Thymus (tissue), 11 donors: Measurements from ENCODE around the gene MOB1B. TPM values are rescaled to one million over a fixed set of nuclear protein-coding genes. Genes with fewer than 3 reads are reported as not detected.
A peak's percentile ranks its signal among the peaks of the same experiment; 100 is the strongest.

ENCODE experiments used
- DNase-seq, 9 donors: peaks; one replicate each; pipeline ENCODE4 v3.0.0-alpha.2; 2013; ENCODE audit warnings: low spot score in 9 of 9, low read depth in 6 of 9, missing footprints in 1 of 9
- H3K27ac ChIP-seq, 2 donors: one replicate each; pipeline ENCODE4 v1.5.1; 2013; ENCODE audit warnings: control low read depth in 1 of 2, low read depth in 1 of 2, low read length in 1 of 2, mild to moderate bottlenecking in 1 of 2, moderate library complexity in 1 of 2
- H3K27me3 ChIP-seq, 2 donors: one replicate each; pipeline ENCODE4 v1.5.1; 2013; ENCODE audit warnings: low read length in 1 of 2; ENCODE audit not compliant: control insufficient read depth in 2 of 2, insufficient read depth in 1 of 2
- H3K36me3 ChIP-seq, 2 donors: one replicate each; pipeline ENCODE4 v1.5.1; 2013; ENCODE audit warnings: low read length in 1 of 2, mild to moderate bottlenecking in 1 of 2, moderate library complexity in 1 of 2; ENCODE audit not compliant: control insufficient read depth in 2 of 2, insufficient read depth in 2 of 2
- H3K4me1 ChIP-seq, 2 donors: one replicate each; pipeline ENCODE4 v1.5.1; 2013; ENCODE audit warnings: low read length in 2 of 2; ENCODE audit not compliant: control insufficient read depth in 2 of 2, insufficient read depth in 2 of 2
- H3K4me3 ChIP-seq, 2 donors: one replicate each; pipeline ENCODE4 v1.5.1; 2013; ENCODE audit warnings: low read length in 2 of 2, control low read depth in 1 of 2, mild to moderate bottlenecking in 1 of 2
- H3K9me3 ChIP-seq, 2 donors: one replicate each; pipeline ENCODE4 v1.5.1; 2013; ENCODE audit warnings: low read length in 1 of 2, mild to moderate bottlenecking in 1 of 2; ENCODE audit not compliant: control insufficient read depth in 2 of 2, insufficient read depth in 1 of 2
- WGBS: extraction: QIAGEN DNeasy Blood & Tissue Kit; methylation state at CpG from one replicate; pipeline ENCODE4 v1.1.7; 2013; 5-methylcytosine and 5-hydroxymethylcytosine counted together
- polyA plus RNA-seq: library from polyadenylated mRNA; stranded (reverse); fragments of 200-250 nt; gene quantifications from one replicate; pipeline ENCODE4 v1.2.3, GENCODE V29; 2013
- total RNA-seq: library from RNA; stranded (reverse); fragments of 120-200 nt; gene quantifications from one replicate; pipeline ENCODE4 v1.2.4, GENCODE V29; 2013
- donor health status: healthy.

Gene MOB1B
- total and polyA plus RNA-seq, 2 donors: 14.4 to 15.1 TPM

DNA sequence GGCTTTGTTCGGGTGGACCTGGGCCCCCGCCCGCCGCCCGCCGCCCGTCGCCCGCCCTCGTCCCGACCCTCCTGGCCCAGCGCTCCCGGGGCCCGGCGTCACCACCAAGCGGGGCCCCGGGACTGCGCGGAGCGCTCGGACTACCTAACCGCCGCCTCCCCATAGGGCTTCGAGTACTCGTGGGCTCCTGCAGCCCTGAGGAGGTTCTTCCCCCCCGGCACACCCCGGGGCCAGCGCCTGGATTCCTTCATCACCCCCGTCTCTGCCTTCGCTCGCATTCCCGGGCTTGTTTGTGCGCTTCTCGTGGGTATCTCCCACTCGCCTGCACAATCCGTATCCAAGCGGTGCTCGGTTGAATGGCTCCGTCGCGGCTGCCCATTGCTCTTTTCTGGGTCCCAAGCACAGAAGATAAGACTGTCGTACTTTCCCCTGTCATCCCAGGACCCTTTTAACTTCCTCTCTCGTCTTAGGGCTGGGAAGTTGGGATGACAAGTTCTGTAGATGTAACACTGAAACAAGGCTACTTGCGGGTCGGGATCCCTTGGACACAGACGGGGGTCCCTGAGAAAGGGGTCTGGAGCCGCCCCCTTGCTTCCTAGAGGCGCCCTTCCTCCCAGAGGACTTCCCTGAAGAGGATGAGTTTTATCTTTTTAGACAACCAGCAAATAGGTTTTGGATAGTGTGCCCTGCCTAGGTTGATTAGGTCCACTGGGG, 565 bp downstream of the MOB1B start:
- Histone ChIP-seq H3K4me1 (peaks cover 19 to 31% of the 10 kb centered on the region in 2 donors), H3K9me3 (no peaks in the 10 kb centered on the region), H3K4me3 (peak overlapping the region; percentile 69 to 76), H3K27ac (peak overlapping the region; percentile 70 to 91), H3K27me3 (no peaks in the 10 kb centered on the region), H3K36me3 (peaks cover 11 to 22% of the 10 kb centered on the region in 2 donors)
- DNase-seq: peak in 5 of 9 donors; percentile 16 to 62 (median 30)
- under 1% methylated on average over 48 of the region's 48 CpGs for WGBS

DNA sequence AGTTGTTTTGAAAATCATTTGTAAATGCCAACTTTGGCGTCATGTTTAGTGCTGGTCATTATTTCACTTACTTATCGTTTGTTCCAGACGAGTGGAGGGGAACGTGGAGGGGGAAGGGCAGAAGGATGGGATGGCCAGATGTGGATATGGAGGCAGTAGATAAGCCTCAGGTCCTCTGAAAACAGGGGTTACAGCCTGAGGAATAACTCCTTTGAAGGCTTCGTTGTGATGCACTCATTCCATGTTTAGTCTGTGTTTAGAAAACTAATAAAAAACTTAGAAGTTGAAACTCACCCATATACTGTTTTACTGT, 1.1 kb downstream of the MOB1B start:
- 0% methylated on average over 5 of the region's 5 CpGs for WGBS
- DNase-seq: peak in 1 of 9 donors; percentile 38
- H3K4me3 ChIP-seq: peak overlapping the region; percentile 69 to 76
- peaks cover 19 to 31% of the 10 kb centered on the region in 2 donors for H3K4me1 ChIP-seq
- no peaks in the 10 kb centered on the region for H3K9me3 ChIP-seq
- no peaks in the 10 kb centered on the region for H3K27me3 ChIP-seq
- H3K36me3 ChIP-seq: peaks cover 11 to 24% of the 10 kb centered on the region in 2 donors
- H3K27ac ChIP-seq: peak overlapping the region in 1 of 2 donors; percentile 70

DNA sequence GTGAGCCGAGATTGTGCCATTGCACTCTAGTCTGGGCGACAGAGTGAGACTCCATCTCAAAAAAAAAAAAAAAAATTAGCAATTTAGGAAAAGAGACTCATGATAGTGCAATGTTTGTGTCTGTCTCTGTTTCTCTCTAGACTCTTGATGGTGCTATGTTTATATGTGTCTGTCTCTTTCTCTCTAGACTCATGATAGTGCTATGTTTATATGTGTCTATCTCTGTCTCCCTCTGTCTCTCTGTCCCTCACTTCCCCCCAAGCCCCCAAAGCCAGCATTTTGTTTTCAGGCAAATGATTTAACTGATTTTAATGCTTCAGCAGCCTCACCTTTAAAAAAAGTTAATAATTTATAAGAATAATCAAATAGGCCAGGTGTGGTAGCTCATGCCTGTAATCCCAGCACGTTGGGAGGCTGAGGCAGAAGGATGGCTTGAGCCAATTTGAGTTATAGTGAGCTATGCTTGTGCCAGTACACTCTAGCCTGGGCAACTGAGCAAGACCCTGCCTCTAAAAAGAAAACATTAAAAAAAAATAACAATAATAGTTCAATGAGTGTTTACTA, 6.9 kb downstream of the MOB1B start:
- no peaks in the 10 kb centered on the region for H3K27me3 ChIP-seq
- H3K27ac ChIP-seq: no peak overlapping the region
- H3K9me3 ChIP-seq: peaks cover 0 to 9% of the 10 kb centered on the region in 2 donors
- WGBS: 99% methylated on average over 3 of the region's 3 CpGs
- no peak overlapping the region for H3K4me3 ChIP-seq
- H3K4me1 ChIP-seq: peaks cover 18 to 27% of the 10 kb centered on the region in 2 donors
- no peak for DNase-seq
- peaks cover 14 to 47% of the 10 kb centered on the region in 2 donors for H3K36me3 ChIP-seq

DNA sequence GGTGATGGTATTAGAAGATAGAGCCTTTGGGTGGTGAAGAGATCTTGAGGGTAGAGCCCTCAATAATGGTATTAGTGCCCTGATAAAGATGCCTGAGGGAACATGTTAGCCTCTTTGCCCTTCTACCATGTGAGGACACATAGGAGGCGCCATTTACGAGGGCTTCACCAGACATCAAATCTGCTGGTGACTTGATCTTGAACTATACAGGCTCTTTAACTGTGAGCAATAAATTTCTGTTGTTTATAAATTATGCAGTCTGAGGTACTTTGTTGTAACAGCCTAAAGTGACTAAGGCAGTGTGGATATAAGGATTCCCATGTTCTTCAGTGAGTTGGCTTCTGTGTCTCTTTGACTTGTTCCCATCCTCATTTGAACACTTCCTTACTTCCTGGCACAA, 11.8 kb downstream of the MOB1B start:
- Histone ChIP-seq H3K36me3 (peaks cover 6 to 26% of the 10 kb centered on the region in 2 donors), H3K4me3 (no peak overlapping the region), H3K27ac (no peak overlapping the region), H3K27me3 (no peaks in the 10 kb centered on the region), H3K4me1 (peaks cover 5% of the 10 kb centered on the region in 2 donors), H3K9me3 (peaks cover 0 to 9% of the 10 kb centered on the region in 2 donors)
- no peak for DNase-seq
- 98% methylated on average over 2 of the region's 2 CpGs for WGBS

DNA sequence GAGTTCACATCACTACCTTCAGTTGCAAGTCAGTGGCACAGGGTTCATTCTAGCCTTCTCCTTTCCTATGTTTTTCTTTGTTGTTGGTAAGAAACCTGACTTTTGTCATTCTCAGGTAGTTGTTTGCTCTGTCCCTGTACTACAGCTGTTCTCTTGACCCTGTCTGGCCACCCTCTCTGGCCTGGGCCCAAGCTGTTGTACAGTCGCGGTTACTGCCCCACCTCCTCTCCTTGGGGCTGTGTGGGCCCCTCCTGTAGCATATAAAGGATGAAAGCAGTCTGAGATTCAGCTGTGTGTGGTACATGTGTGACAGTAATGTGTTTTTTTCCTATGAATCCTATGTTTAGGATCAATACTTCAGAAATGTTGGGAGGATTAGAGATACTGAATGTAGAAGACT, 12.5 kb downstream of the MOB1B start:
- Histone ChIP-seq H3K27ac (no peak overlapping the region), H3K4me1 (peaks cover 5% of the 10 kb centered on the region in 2 donors), H3K9me3 (peaks cover 0 to 13% of the 10 kb centered on the region in 2 donors), H3K36me3 (peaks cover 6 to 26% of the 10 kb centered on the region in 2 donors), H3K4me3 (no peak overlapping the region), H3K27me3 (no peaks in the 10 kb centered on the region)
- no peak for DNase-seq
- WGBS: 96% methylated on average over 2 of the region's 2 CpGs

DNA sequence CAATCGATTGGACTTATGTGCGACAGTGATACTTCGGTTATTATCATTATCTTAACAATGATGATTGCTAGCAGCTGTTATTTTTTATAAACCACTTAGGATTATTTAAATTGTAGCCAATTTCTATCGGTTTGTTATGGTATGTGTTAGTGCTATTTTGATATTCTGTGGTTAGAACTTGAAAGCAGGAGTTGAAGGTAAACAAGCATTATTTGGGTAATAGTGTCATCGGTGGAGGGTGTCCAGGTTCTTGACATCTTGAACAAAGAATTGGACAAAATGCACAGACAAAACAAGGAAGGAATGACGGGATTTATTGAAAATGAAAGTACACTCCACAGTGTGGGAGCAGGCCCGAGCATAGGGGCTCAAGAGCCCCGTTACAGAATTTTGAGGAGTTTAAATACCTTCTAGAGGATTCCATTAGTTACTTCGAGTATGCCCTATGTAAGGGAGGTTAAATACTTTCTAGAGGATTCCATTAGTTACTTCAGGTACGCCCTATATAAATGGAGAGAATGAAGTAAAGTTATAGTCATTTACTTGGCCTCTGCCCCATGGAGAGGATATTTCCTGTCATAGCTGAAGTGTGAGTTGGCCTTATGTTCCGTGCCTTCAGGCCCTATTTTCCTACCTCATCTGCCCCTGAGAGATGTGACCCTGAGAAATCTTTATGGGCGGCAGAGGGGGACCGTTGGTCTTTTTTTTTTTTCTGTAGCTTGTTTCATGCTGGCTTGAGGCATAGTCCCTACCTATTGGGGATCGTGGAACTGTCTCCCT, 13.1 kb downstream of the MOB1B start:
- H3K27me3 ChIP-seq: no peaks in the 10 kb centered on the region
- 96% methylated on average over 14 of the region's 14 CpGs for WGBS
- peaks cover 0 to 18% of the 10 kb centered on the region in 2 donors for H3K9me3 ChIP-seq
- no peak overlapping the region for H3K27ac ChIP-seq
- peaks cover 5% of the 10 kb centered on the region in 2 donors for H3K4me1 ChIP-seq
- H3K4me3 ChIP-seq: no peak overlapping the region
- DNase-seq: no peak
- H3K36me3 ChIP-seq: peaks cover 6 to 26% of the 10 kb centered on the region in 2 donors

DNA sequence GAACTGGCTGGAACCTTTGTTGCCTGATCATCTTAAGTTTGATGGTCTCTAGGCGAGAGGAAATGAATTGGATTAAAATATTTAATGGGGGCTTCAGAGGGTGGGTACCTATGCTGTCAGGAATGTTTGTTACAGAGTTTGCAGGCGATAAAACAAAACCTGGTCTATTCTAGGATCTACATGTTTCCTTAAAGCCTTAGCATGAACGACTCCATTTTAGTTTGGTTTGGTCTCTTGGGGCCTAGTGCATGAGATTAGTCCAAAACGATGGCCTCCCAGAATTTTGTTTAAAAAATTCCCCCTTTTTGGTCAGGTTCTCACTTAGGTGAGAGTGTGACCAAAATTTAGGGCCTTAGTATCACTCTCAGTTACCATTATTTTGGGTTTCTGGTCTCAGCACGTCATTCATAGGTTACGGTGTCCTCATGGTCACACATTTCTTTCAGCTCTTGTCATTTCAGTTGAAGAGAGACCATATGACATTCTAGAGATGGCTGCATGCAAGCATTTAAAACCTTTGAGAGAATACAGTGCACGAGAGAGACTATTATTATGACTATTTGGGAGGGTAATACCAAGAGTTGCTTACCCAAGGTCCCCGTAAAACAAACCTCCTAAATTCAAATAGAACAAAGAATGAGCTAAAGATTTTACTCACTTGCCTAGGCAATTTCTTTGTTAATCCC, 13.8 kb downstream of the MOB1B start:
- Histone ChIP-seq H3K36me3 (peaks cover 6 to 24% of the 10 kb centered on the region in 2 donors), H3K9me3 (peaks cover 0 to 19% of the 10 kb centered on the region in 2 donors), H3K27ac (no peak overlapping the region), H3K4me1 (peaks cover 5% of the 10 kb centered on the region in 2 donors), H3K4me3 (no peak overlapping the region), H3K27me3 (no peaks in the 10 kb centered on the region)
- WGBS: 84% methylated on average over 8 of the region's 8 CpGs
- no peak for DNase-seq

DNA sequence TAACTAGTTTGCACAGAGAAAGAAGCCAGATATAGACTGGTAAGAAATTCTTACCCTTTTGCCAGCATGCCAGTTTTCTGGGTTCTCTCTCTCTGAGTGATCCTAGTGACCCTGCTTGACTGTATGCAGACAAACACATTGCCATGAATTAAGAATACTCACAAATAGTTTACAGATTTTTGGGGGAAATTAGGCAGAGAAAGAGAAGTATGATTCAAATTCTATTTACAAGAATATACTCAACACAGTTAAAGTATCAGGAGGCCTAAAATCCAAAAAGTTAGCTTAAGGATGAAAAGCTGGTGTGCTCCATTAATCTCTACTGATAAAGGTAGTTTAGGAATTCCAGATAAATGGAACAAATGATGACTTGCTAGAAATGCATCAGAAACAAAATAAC, 18.4 kb downstream of the MOB1B start:
- no peak for DNase-seq
- Histone ChIP-seq H3K27me3 (no peaks in the 10 kb centered on the region), H3K4me1 (no peaks in the 10 kb centered on the region), H3K4me3 (no peak overlapping the region), H3K27ac (no peak overlapping the region), H3K36me3 (peaks cover 2 to 6% of the 10 kb centered on the region in 2 donors), H3K9me3 (peaks cover 0 to 11% of the 10 kb centered on the region in 2 donors)
